HUES64 (cell line): ENCODE data around the gene CNTN4.

Experiments
- H3K27ac ChIP-seq: 2 replicates; pipeline ENCODE4 v1.7.0; 2013; ENCODE audit warnings: low read depth, low read length, inconsistent platforms
- H3K27me3 ChIP-seq: 2 replicates; pipeline ENCODE4 v1.6.1; 2013; ENCODE audit warnings: mild to moderate bottlenecking, low read length; ENCODE audit not compliant: insufficient read depth
- H3K36me3 ChIP-seq: 2 replicates; pipeline ENCODE4 v1.6.1; 2013; ENCODE audit warnings: mild to moderate bottlenecking, low read length; ENCODE audit not compliant: insufficient read depth
- H3K4me1 ChIP-seq: 2 replicates; pipeline ENCODE4 v1.6.1; 2013; ENCODE audit warnings: mild to moderate bottlenecking, low read length, moderate library complexity; ENCODE audit not compliant: insufficient read depth
- H3K4me3 ChIP-seq: 2 replicates; pipeline ENCODE4 v1.5.1; 2013; ENCODE audit warnings: mild to moderate bottlenecking, low read length, moderate library complexity
- H3K9ac ChIP-seq: 2 replicates; pipeline ENCODE4 v1.6.1; 2013; ENCODE audit warnings: mild to moderate bottlenecking, low read depth, low read length
- H3K9me3 ChIP-seq: 2 replicates; pipeline ENCODE4 v1.6.1; 2013; ENCODE audit warnings: low read depth, low read length; ENCODE audit not compliant: insufficient read depth
- WGBS: fragments of 150-250, 120-280 bp; methylation state at CpG from one replicate; pipeline ENCODE4 v1.1.7; 2013; ENCODE audit warnings: missing lambda C conversion rate; 5-methylcytosine and 5-hydroxymethylcytosine counted together

The CNTN4 gene

GRCh38 chr3:2544718-2545117 lies 446.1 kb downstream of the CNTN4 start:
- H3K9me3 ChIP-seq: no peaks in the 10 kb centered on the region
- H3K27ac ChIP-seq: no peak overlapping the region
- no peak overlapping the region for H3K9ac ChIP-seq
- no peak overlapping the region for H3K4me3 ChIP-seq
- H3K27me3 ChIP-seq: no peaks in the 10 kb centered on the region
- WGBS: 100% methylated on average over 1 of the region's 2 CpGs
- no peaks in the 10 kb centered on the region for H3K4me1 ChIP-seq
- no peaks in the 10 kb centered on the region for H3K36me3 ChIP-seq

GRCh38 chr3:2547049-2547448 lies 448.4 kb downstream of the CNTN4 start:
- no peak overlapping the region for H3K4me3 ChIP-seq
- no peak overlapping the region for H3K27ac ChIP-seq
- H3K27me3 ChIP-seq: no peaks in the 10 kb centered on the region
- H3K9ac ChIP-seq: no peak overlapping the region
- no peaks in the 10 kb centered on the region for H3K36me3 ChIP-seq
- no peaks in the 10 kb centered on the region for H3K4me1 ChIP-seq
- 89% methylated on average over 4 of the region's 4 CpGs for WGBS
- no peaks in the 10 kb centered on the region for H3K9me3 ChIP-seq

GRCh38 chr3:2554656-2555055 lies 456.0 kb downstream of the CNTN4 start:
- Histone ChIP-seq H3K9me3 (no peaks in the 10 kb centered on the region), H3K4me3 (no peak overlapping the region), H3K27ac (no peak overlapping the region), H3K4me1 (no peaks in the 10 kb centered on the region), H3K36me3 (no peaks in the 10 kb centered on the region), H3K9ac (no peak overlapping the region), H3K27me3 (no peaks in the 10 kb centered on the region)
- 78% methylated on average over 3 of the region's 3 CpGs for WGBS

- Histone ChIP-seq H3K27me3 (no peaks in the 10 kb centered on the region), H3K9me3 (no peaks in the 10 kb centered on the region)
- WGBS: 90% methylated on average over 1 of the region's 1 CpG
These were observed 460.1 kb downstream of the CNTN4 start for GRCh38 chr3:2558796-2559195.

GRCh38 chr3:2567451-2567850 lies 468.8 kb downstream of the CNTN4 start:
- Histone ChIP-seq H3K36me3 (no peaks in the 10 kb centered on the region), H3K27me3 (no peaks in the 10 kb centered on the region), H3K9me3 (no peaks in the 10 kb centered on the region), H3K27ac (no peak overlapping the region), H3K4me3 (no peak overlapping the region), H3K4me1 (no peaks in the 10 kb centered on the region), H3K9ac (no peak overlapping the region)
- 94% methylated on average over 3 of the region's 3 CpGs for WGBS

More at GRCh38 chr3:2558796-2559195, 460.1 kb downstream of the CNTN4 start:
- Histone ChIP-seq H3K9ac (no peak overlapping the region), H3K36me3 (no peaks in the 10 kb centered on the region), H3K27ac (no peak overlapping the region), H3K4me3 (no peak overlapping the region), H3K4me1 (no peaks in the 10 kb centered on the region)

GRCh38 chr3:2568156-2568555 lies 469.5 kb downstream of the CNTN4 start:
- Histone ChIP-seq H3K27ac (no peak overlapping the region), H3K27me3 (no peaks in the 10 kb centered on the region), H3K9me3 (no peaks in the 10 kb centered on the region), H3K4me1 (no peaks in the 10 kb centered on the region), H3K4me3 (no peak overlapping the region), H3K36me3 (no peaks in the 10 kb centered on the region), H3K9ac (no peak overlapping the region)
- 94% methylated on average over 2 of the region's 2 CpGs for WGBS

- Histone ChIP-seq H3K27ac (no peak overlapping the region), H3K4me3 (no peak overlapping the region), H3K4me1 (no peaks in the 10 kb centered on the region), H3K9ac (no peak overlapping the region), H3K27me3 (no peaks in the 10 kb centered on the region), H3K9me3 (no peaks in the 10 kb centered on the region), H3K36me3 (no peaks in the 10 kb centered on the region)
- WGBS: 92% methylated on average over 7 of the region's 7 CpGs
These were observed 470.3 kb downstream of the CNTN4 start for GRCh38 chr3:2568929-2569328.

- WGBS: 97% methylated on average over 3 of the region's 4 CpGs
- no peaks in the 10 kb centered on the region for H3K36me3 ChIP-seq
- no peak overlapping the region for H3K9ac ChIP-seq
- no peak overlapping the region for H3K27ac ChIP-seq
- H3K4me3 ChIP-seq: no peak overlapping the region
- no peaks in the 10 kb centered on the region for H3K27me3 ChIP-seq
- no peaks in the 10 kb centered on the region for H3K4me1 ChIP-seq
- no peaks in the 10 kb centered on the region for H3K9me3 ChIP-seq
These were observed 478.9 kb downstream of the CNTN4 start for GRCh38 chr3:2577571-2577970.

- Histone ChIP-seq H3K4me1 (no peaks in the 10 kb centered on the region), H3K4me3 (no peak overlapping the region), H3K9ac (no peak overlapping the region), H3K9me3 (no peaks in the 10 kb centered on the region), H3K27me3 (no peaks in the 10 kb centered on the region), H3K27ac (no peak overlapping the region), H3K36me3 (no peaks in the 10 kb centered on the region)
- WGBS: 66% methylated on average over 3 of the region's 3 CpGs
These were observed 479.9 kb downstream of the CNTN4 start for GRCh38 chr3:2578560-2578959.

GRCh38 chr3:2579206-2579605 lies 480.5 kb downstream of the CNTN4 start:
- no peaks in the 10 kb centered on the region for H3K9me3 ChIP-seq
- H3K4me1 ChIP-seq: no peaks in the 10 kb centered on the region
- no peaks in the 10 kb centered on the region for H3K36me3 ChIP-seq
- no peaks in the 10 kb centered on the region for H3K27me3 ChIP-seq
- no peak overlapping the region for H3K4me3 ChIP-seq
- 95% methylated on average over 4 of the region's 4 CpGs for WGBS
- H3K27ac ChIP-seq: no peak overlapping the region
- H3K9ac ChIP-seq: no peak overlapping the region

- Histone ChIP-seq H3K27me3 (no peaks in the 10 kb centered on the region), H3K9me3 (no peaks in the 10 kb centered on the region), H3K9ac (no peak overlapping the region), H3K4me1 (no peaks in the 10 kb centered on the region), H3K27ac (no peak overlapping the region), H3K36me3 (no peaks in the 10 kb centered on the region), H3K4me3 (no peak overlapping the region)
- 92% methylated on average over 2 of the region's 2 CpGs for WGBS
These were observed 484.4 kb downstream of the CNTN4 start for GRCh38 chr3:2583046-2583445.

- Histone ChIP-seq H3K4me3 (no peak overlapping the region), H3K4me1 (no peaks in the 10 kb centered on the region), H3K27me3 (no peaks in the 10 kb centered on the region), H3K9me3 (no peaks in the 10 kb centered on the region), H3K36me3 (no peaks in the 10 kb centered on the region), H3K27ac (no peak overlapping the region), H3K9ac (no peak overlapping the region)
- 96% methylated on average over 5 of the region's 6 CpGs for WGBS
These were observed 490.8 kb downstream of the CNTN4 start for GRCh38 chr3:2589336-2589969.
